HCT116 (cell line): ENCODE data around the gene FAM114A1. TPM values are rescaled to one million over a fixed set of nuclear protein-coding genes. Genes with fewer than 3 reads are reported as not detected.

Source experiments
- ATAC-seq: fragments of 200-7000 bp; cut with Tn5 transposase; 2 replicates; pipeline ENCODE4 v1.9.1; 2020; ENCODE audit warnings: mild to moderate bottlenecking, moderate library complexity
- BruUV-seq: library from RNA; stranded (reverse); fragments of 400-500 nt; replicated peaks from 2 replicates; lab custom pipeline; 2021; lab: Mats Ljungman, UMichigan
- CTCF ChIA-PET: fragments of 300-600 bp; sonication (Branson Sonifier 250); formaldehyde crosslinking; loops from one replicate; lab custom pipeline; 2021; ENCODE audit warnings: antibody characterized with exemption; lab: Charles Lee
- POLR2A ChIA-PET: fragments of 300-600, 350-600 bp; sonication (Branson Sonifier 250); formaldehyde crosslinking; loops from one replicate; lab custom pipeline; 2021; ENCODE audit warnings: antibody characterized with exemption; lab: Charles Lee
- RAD21 ChIA-PET, 2 experiments: fragments of 300-600 bp; sonication (Branson Sonifier 250); formaldehyde crosslinking; loops; one replicate each; lab custom pipeline; 2023; ENCODE audit warnings: low total read pairs in 2 of 2; ENCODE audit not compliant: uncharacterized antibody in 2 of 2, unreplicated experiment in 2 of 2, low non-redundant PET in 1 of 2; lab: Charles Lee
- DNase-seq: peaks from one replicate; pipeline ENCODE4 v3.0.0-alpha.2; 2010; ENCODE audit warnings: low read depth, low spot score
- H2AFZ ChIP-seq: fragments of 200-600 bp; shearing (Covaris generic), sonication (generic); 2 replicates; pipeline ENCODE4 v1.6.1; 2017; ENCODE audit warnings: low read depth, mixed run types, mixed read lengths, antibody characterized with exemption, low read length; ENCODE audit not compliant: poor library complexity, severe bottlenecking
- H3K27ac ChIP-seq: 2 replicates; pipeline ENCODE4 v1.5.1; 2012; ENCODE audit warnings: low read depth, low read length
- H3K27me3 ChIP-seq: fragments of 200-600 bp; sonication (generic); 2 replicates; pipeline ENCODE4 v1.6.1; 2016; ENCODE audit warnings: mixed run types, low read length, mixed read lengths; ENCODE audit not compliant: insufficient read depth
- H3K36me3 ChIP-seq, 2 experiments: fragments of 200-500 bp in 1 of 2; fragments of 200-600 bp in 1 of 2; sonication (Bioruptor generic) in 1 of 2; sonication (generic) in 1 of 2; 2 replicates each; pipeline versions ENCODE4 v1.5.1 to v1.6.1; 2014 to 2016; ENCODE audit warnings: low read length in 2 of 2, inconsistent platforms in 1 of 2, mixed read lengths in 1 of 2, mixed run types in 1 of 2; ENCODE audit not compliant: insufficient read depth in 2 of 2, control insufficient read depth in 1 of 2
- H3K4me1 ChIP-seq, 2 experiments: fragments of 200-600 bp in 1 of 2; sonication (generic) in 1 of 2; 2 replicates each; pipeline versions ENCODE4 v1.5.1 to v1.6.1; 2012 to 2017; ENCODE audit warnings: low read length in 2 of 2, inconsistent platforms in 1 of 2, mild to moderate bottlenecking in 1 of 2, mixed read lengths in 1 of 2, mixed run types in 1 of 2, moderate library complexity in 1 of 2; ENCODE audit not compliant: insufficient read depth in 2 of 2, control insufficient read depth in 1 of 2
- H3K4me2 ChIP-seq: fragments of 200-600 bp; sonication (generic); 2 replicates; pipeline ENCODE4 v1.6.1; 2017; ENCODE audit warnings: mixed run types, low read length, mixed read lengths
- H3K4me3 ChIP-seq, 2 experiments: fragments of 200-600 bp in 1 of 2; sonication (generic) in 1 of 2; replicated peaks in 1 of 2; 2 replicates each; pipeline ENCODE4 v1.5.1; 2011 to 2016; ENCODE audit warnings: low read length in 2 of 2, control low read depth in 1 of 2, low read depth in 1 of 2, mild to moderate bottlenecking in 1 of 2, mixed read lengths in 1 of 2, mixed run types in 1 of 2
- H3K79me2 ChIP-seq: fragments of 200-600 bp; sonication (generic); 2 replicates; pipeline ENCODE4 v1.6.1; 2017; ENCODE audit warnings: mild to moderate bottlenecking, mixed run types, low read length, moderate library complexity, mixed read lengths; ENCODE audit not compliant: insufficient read depth
- H3K9ac ChIP-seq: fragments of 200-600 bp; sonication (generic); 2 replicates; pipeline ENCODE4 v1.6.1; 2016; ENCODE audit warnings: low read length, mixed read lengths
- H3K9me2 ChIP-seq: fragments of 200-600 bp; sonication (generic), shearing (Covaris generic); 2 replicates; pipeline ENCODE4 v1.6.1; 2017; ENCODE audit warnings: mixed run types, mild to moderate bottlenecking, moderate library complexity; ENCODE audit not compliant: insufficient read depth
- H3K9me3 ChIP-seq, 2 experiments: fragments of 200-500 bp in 1 of 2; fragments of 200-600 bp in 1 of 2; sonication (Bioruptor generic) in 1 of 2; sonication (generic) in 1 of 2; 2 replicates each; pipeline ENCODE4 v1.6.1; 2014 to 2017; ENCODE audit warnings: low read length in 2 of 2, mixed read lengths in 2 of 2, inconsistent platforms in 1 of 2, low read depth in 1 of 2, mild to moderate bottlenecking in 1 of 2, mixed run types in 1 of 2, moderate library complexity in 1 of 2; ENCODE audit not compliant: control insufficient read depth in 1 of 2, insufficient read depth in 1 of 2
- H4K20me1 ChIP-seq: fragments of 200-600 bp; sonication (generic), shearing (Covaris generic); 2 replicates; pipeline ENCODE4 v1.6.1; 2017; ENCODE audit warnings: mixed run types, mild to moderate bottlenecking, moderate library complexity; ENCODE audit not compliant: insufficient read depth
- ATF3 ChIP-seq: IDR thresholded peaks from 2 replicates; pipeline ENCODE4 v1.6.1; 2012
- CBX3 ChIP-seq: IDR thresholded peaks from 2 replicates; pipeline ENCODE4 v1.6.1; 2012; ENCODE audit warnings: low read depth
- CEBPB ChIP-seq: IDR thresholded peaks from 2 replicates; pipeline ENCODE4 v1.6.1; 2012; ENCODE audit warnings: low read depth
- EGR1 ChIP-seq: IDR thresholded peaks from 2 replicates; pipeline ENCODE4 v1.6.1; 2012; ENCODE audit warnings: low read depth
- EZH2 ChIP-seq: fragments of 200-600 bp; sonication (generic); IDR thresholded peaks from 2 replicates; pipeline ENCODE4 v1.6.1; 2017; ENCODE audit warnings: antibody characterized with exemption, mixed run types
- EZH2phosphoT487 ChIP-seq: fragments of 200-600 bp; IDR thresholded peaks from 2 replicates; pipeline ENCODE4 v1.6.1; 2018; ENCODE audit warnings: antibody characterized with exemption, borderline replicate concordance
- FOSL1 ChIP-seq: IDR thresholded peaks from 2 replicates; pipeline ENCODE4 v1.6.1; 2012; ENCODE audit warnings: low read depth
- JUND ChIP-seq: IDR thresholded peaks from 2 replicates; pipeline ENCODE4 v1.6.1; 2012
- POLR2A ChIP-seq: IDR thresholded peaks from 2 replicates; pipeline ENCODE4 v1.7.0; 2011; ENCODE audit warnings: borderline replicate concordance; ENCODE audit not compliant: insufficient read depth, insufficient read length; ENCODE audit errors: extremely low read depth
- POLR2AphosphoS5 ChIP-seq: IDR thresholded peaks from 2 replicates; pipeline ENCODE4 v1.6.1; 2011; ENCODE audit warnings: mild to moderate bottlenecking, low read depth, low read length, moderate library complexity
- RAD21 ChIP-seq: IDR thresholded peaks from 2 replicates; pipeline ENCODE4 v1.6.1; 2012; ENCODE audit warnings: low read depth, mild to moderate bottlenecking
- REST ChIP-seq: IDR thresholded peaks from 2 replicates; pipeline ENCODE4 v1.6.1; 2012; ENCODE audit warnings: low read depth
- SP1 ChIP-seq: IDR thresholded peaks from 2 replicates; pipeline ENCODE4 v1.6.1; 2012; ENCODE audit warnings: low read depth
- SRF ChIP-seq: IDR thresholded peaks from 2 replicates; pipeline ENCODE4 v1.6.1; 2012; ENCODE audit warnings: low read depth
- TCF7L2 ChIP-seq: IDR thresholded peaks from 2 replicates; pipeline ENCODE4 v1.7.0; 2011; ENCODE audit warnings: borderline replicate concordance, inconsistent platforms; ENCODE audit not compliant: insufficient read depth, insufficient read length; ENCODE audit errors: extremely low read depth
- YY1 ChIP-seq: IDR thresholded peaks from 2 replicates; pipeline ENCODE4 v1.6.1; 2011; ENCODE audit warnings: low read length, low read depth, moderate library complexity, mild to moderate bottlenecking; ENCODE audit not compliant: insufficient replicate concordance; ENCODE audit errors: extremely low read depth
- ZBTB33 ChIP-seq: IDR thresholded peaks from 2 replicates; pipeline ENCODE4 v1.6.1; 2011; ENCODE audit warnings: mild to moderate bottlenecking, low read length, moderate library complexity; ENCODE audit not compliant: insufficient replicate concordance; ENCODE audit errors: extremely low read depth
- ZFX ChIP-seq: fragments of 450-650 bp; IDR thresholded peaks from 2 replicates; pipeline ENCODE4 v1.6.1; 2017
- intact Hi-C: fragments of 100-400 bp; cut with micrococcal nuclease; formaldehyde crosslinking; loops from 2 replicates; pipeline ENCODE4 v1.10.0; 2022
- total RNA-seq: library from RNA; stranded (reverse); gene quantifications from one replicate; pipeline ENCODE4 v1.2.1, GENCODE V29; 2021; ENCODE audit not compliant: unreplicated experiment
- TF ChIP-seq, protein P1 (sequence below): IDR thresholded peaks from 2 replicates; pipeline ENCODE4 v1.6.1; 2012
- TF ChIP-seq, protein P2 (sequence below), 3 experiments: fragments of 200-600 bp in 1 of 3; sonication (generic) in 1 of 3; IDR thresholded peaks in 2 of 3; conservative IDR thresholded peaks in 1 of 3; 2 replicates each; pipeline ENCODE4 v1.5.1; 2012 to 2017; ENCODE audit warnings: low read depth in 2 of 3, low read length in 2 of 3, antibody characterized with exemption in 1 of 3, borderline replicate concordance in 1 of 3, control low read depth in 1 of 3, mild to moderate bottlenecking in 1 of 3, mixed read lengths in 1 of 3, mixed run types in 1 of 3, moderate library complexity in 1 of 3; ENCODE audit not compliant: insufficient read depth in 1 of 3

The FAM114A1 gene
- total RNA-seq, 1 experiment from 2014 or later, result 35.6 TPM

DNA sequence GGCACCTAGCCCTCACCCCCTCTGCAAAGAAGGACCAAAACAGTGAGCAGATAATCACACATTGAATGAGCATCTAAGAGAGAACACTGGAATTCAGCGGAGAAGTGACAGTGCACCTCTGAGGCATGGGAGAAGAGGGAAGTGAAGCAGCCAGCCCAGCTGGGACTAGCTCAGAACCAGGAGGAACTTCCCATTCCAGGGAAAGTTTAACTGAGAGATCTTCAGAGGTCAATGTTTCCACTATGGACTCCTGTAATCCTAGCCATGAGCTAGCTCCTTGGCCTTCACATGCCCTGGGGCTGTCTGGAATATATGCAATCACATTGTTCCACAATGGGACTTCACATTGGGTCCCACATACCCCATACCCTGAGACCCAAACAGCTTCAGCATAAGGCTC lies 35.4 kb upstream of the FAM114A1 start:
- Histone ChIP-seq H2AFZ (no peak overlapping the region), H3K9me3 (no peaks in the 10 kb centered on the region), H3K9me2 (no peaks in the 10 kb centered on the region), H3K4me2 (no peak overlapping the region), H3K4me3 (no peak overlapping the region), H3K4me1 (peaks cover 0 to 10% of the 10 kb centered on the region in 2 experiments; a peak in 2 of 4 replicates), H3K36me3 (no peaks in the 10 kb centered on the region), H3K9ac (no peak overlapping the region), H3K27ac (no peak overlapping the region), H3K27me3 (no peaks in the 10 kb centered on the region), H4K20me1 (no peaks in the 10 kb centered on the region), H3K79me2 (no peaks in the 10 kb centered on the region)
- no peak for ATAC-seq
- RAD21 ChIA-PET, result no interaction called here
- CTCF ChIA-PET, result no interaction called here
- POLR2A ChIA-PET, result no interaction called here
- no TSS peak for BruUV-seq
- intact Hi-C loops, result no loop called here
- DNase-seq, result no peak
- TF ChIP-seq CBX3, result no peak
- TF ChIP-seq JUND, result no peak
- TF ChIP-seq YY1, result no peak
- TF ChIP-seq POLR2AphosphoS5, result no peak
- no peak for TF ChIP-seq ZFX
- no peak for TF ChIP-seq FOSL1
- no peak for TF ChIP-seq CEBPB
- TF ChIP-seq ZBTB33, result no peak
- TF ChIP-seq SP1, result no peak
- no peak for TF ChIP-seq TCF7L2
- no peak for TF ChIP-seq REST
- TF ChIP-seq POLR2A, result no peak
- TF ChIP-seq SRF, result no peak
- TF ChIP-seq, protein P1, sequence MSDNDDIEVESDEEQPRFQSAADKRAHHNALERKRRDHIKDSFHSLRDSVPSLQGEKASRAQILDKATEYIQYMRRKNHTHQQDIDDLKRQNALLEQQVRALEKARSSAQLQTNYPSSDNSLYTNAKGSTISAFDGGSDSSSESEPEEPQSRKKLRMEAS, result no peak
- no peak for TF ChIP-seq EZH2phosphoT487
- no peak for TF ChIP-seq EZH2
- TF ChIP-seq, protein P2, sequence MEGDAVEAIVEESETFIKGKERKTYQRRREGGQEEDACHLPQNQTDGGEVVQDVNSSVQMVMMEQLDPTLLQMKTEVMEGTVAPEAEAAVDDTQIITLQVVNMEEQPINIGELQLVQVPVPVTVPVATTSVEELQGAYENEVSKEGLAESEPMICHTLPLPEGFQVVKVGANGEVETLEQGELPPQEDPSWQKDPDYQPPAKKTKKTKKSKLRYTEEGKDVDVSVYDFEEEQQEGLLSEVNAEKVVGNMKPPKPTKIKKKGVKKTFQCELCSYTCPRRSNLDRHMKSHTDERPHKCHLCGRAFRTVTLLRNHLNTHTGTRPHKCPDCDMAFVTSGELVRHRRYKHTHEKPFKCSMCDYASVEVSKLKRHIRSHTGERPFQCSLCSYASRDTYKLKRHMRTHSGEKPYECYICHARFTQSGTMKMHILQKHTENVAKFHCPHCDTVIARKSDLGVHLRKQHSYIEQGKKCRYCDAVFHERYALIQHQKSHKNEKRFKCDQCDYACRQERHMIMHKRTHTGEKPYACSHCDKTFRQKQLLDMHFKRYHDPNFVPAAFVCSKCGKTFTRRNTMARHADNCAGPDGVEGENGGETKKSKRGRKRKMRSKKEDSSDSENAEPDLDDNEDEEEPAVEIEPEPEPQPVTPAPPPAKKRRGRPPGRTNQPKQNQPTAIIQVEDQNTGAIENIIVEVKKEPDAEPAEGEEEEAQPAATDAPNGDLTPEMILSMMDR (IDR thresholded peaks at IDR 0.05 in 2 of 3, conservative IDR thresholded peaks at IDR 0.05 in 1 of 3; ENCODE audit: borderline replicate concordance in 1 of 3, insufficient read depth in 1 of 3, low read depth in 2 of 3, low read length in 2 of 3), result no peak
- no peak for TF ChIP-seq RAD21
- no peak for TF ChIP-seq EGR1
- no peak for TF ChIP-seq ATF3
